Ishikawa (cell line): Measurements from ENCODE around the gene TENT5C.

Source experiments
- CEBPB ChIP-seq: IDR thresholded peaks from 2 replicates; pipeline ENCODE4 v1.6.1; 2012
- CREB1 ChIP-seq: IDR thresholded peaks from 2 replicates; pipeline ENCODE4 v1.6.1; 2012; ENCODE audit warnings: low read depth
- EGR1 ChIP-seq: IDR thresholded peaks from 2 replicates; pipeline ENCODE4 v1.6.1; 2012
- EP300 ChIP-seq: IDR thresholded peaks from 2 replicates; pipeline ENCODE4 v1.6.1; 2012; ENCODE audit warnings: borderline replicate concordance
- FOXM1 ChIP-seq: IDR thresholded peaks from 2 replicates; pipeline ENCODE4 v1.6.1; 2012; ENCODE audit warnings: low read depth, borderline replicate concordance
- NFIC ChIP-seq: IDR thresholded peaks from 2 replicates; pipeline ENCODE4 v1.6.1; 2012
- RAD21 ChIP-seq: IDR thresholded peaks from 2 replicates; pipeline ENCODE4 v1.6.1; 2012; ENCODE audit warnings: low read depth
- TAF1 ChIP-seq: IDR thresholded peaks from 2 replicates; pipeline ENCODE4 v1.6.1; 2012; ENCODE audit warnings: low read depth, mild to moderate bottlenecking
- TCF12 ChIP-seq: IDR thresholded peaks from 2 replicates; pipeline ENCODE4 v1.6.1; 2012; ENCODE audit warnings: low read depth
- TEAD4 ChIP-seq: IDR thresholded peaks from 2 replicates; pipeline ENCODE4 v1.6.1; 2012
- YY1 ChIP-seq: IDR thresholded peaks from 2 replicates; pipeline ENCODE4 v1.6.1; 2012; ENCODE audit warnings: low read depth
- ZBTB7A ChIP-seq: IDR thresholded peaks from 2 replicates; pipeline ENCODE4 v1.6.1; 2012; ENCODE audit warnings: low read depth
- TF ChIP-seq, protein P1 (sequence below): IDR thresholded peaks from 2 replicates; pipeline ENCODE4 v1.6.1; 2012
- TF ChIP-seq, protein P2 (sequence below): IDR thresholded peaks from 2 replicates; pipeline ENCODE4 v1.6.1; 2012
- TF ChIP-seq, protein P3 (sequence below): IDR thresholded peaks from 2 replicates; pipeline ENCODE4 v1.6.1; 2012; ENCODE audit warnings: low read depth, mild to moderate bottlenecking

TENT5C gene

DNA sequence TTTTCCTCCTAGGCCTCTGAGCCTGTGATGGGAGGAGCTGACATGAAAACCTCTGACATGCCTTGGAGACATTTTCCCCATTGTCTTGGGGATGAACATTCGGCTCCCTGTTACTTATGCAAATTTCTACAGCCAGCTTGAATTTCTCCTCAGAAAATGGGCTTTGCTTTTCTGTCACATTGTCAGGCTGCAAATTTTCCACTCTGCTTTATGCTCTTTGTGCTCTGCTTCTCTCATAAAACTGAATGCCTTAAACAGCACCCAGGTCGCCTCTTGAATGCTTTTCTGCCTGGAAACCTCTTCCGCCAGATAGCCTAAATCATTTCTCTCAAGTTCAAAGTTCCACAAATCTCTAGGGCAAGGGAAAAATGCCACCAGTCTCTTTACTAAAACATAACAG is 46.7 kb upstream of the TENT5C start:
- no peak for TF ChIP-seq FOXM1
- TF ChIP-seq, protein P1, sequence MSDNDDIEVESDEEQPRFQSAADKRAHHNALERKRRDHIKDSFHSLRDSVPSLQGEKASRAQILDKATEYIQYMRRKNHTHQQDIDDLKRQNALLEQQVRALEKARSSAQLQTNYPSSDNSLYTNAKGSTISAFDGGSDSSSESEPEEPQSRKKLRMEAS, result no peak
- TF ChIP-seq CREB1, result no peak
- TF ChIP-seq NFIC, result no peak
- TF ChIP-seq YY1, result no peak
- TF ChIP-seq, protein P2, sequence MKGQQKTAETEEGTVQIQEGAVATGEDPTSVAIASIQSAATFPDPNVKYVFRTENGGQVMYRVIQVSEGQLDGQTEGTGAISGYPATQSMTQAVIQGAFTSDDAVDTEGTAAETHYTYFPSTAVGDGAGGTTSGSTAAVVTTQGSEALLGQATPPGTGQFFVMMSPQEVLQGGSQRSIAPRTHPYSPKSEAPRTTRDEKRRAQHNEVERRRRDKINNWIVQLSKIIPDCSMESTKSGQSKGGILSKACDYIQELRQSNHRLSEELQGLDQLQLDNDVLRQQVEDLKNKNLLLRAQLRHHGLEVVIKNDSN, result no peak
- TF ChIP-seq RAD21, result no peak
- no peak for TF ChIP-seq ZBTB7A
- TF ChIP-seq, protein P3, sequence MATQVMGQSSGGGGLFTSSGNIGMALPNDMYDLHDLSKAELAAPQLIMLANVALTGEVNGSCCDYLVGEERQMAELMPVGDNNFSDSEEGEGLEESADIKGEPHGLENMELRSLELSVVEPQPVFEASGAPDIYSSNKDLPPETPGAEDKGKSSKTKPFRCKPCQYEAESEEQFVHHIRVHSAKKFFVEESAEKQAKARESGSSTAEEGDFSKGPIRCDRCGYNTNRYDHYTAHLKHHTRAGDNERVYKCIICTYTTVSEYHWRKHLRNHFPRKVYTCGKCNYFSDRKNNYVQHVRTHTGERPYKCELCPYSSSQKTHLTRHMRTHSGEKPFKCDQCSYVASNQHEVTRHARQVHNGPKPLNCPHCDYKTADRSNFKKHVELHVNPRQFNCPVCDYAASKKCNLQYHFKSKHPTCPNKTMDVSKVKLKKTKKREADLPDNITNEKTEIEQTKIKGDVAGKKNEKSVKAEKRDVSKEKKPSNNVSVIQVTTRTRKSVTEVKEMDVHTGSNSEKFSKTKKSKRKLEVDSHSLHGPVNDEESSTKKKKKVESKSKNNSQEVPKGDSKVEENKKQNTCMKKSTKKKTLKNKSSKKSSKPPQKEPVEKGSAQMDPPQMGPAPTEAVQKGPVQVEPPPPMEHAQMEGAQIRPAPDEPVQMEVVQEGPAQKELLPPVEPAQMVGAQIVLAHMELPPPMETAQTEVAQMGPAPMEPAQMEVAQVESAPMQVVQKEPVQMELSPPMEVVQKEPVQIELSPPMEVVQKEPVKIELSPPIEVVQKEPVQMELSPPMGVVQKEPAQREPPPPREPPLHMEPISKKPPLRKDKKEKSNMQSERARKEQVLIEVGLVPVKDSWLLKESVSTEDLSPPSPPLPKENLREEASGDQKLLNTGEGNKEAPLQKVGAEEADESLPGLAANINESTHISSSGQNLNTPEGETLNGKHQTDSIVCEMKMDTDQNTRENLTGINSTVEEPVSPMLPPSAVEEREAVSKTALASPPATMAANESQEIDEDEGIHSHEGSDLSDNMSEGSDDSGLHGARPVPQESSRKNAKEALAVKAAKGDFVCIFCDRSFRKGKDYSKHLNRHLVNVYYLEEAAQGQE, result no peak
- TF ChIP-seq TAF1, result no peak
- TF ChIP-seq TCF12, result no peak
- TF ChIP-seq EP300, result no peak
- TF ChIP-seq CEBPB, result no peak
- no peak for TF ChIP-seq EGR1
- no peak for TF ChIP-seq TEAD4

DNA sequence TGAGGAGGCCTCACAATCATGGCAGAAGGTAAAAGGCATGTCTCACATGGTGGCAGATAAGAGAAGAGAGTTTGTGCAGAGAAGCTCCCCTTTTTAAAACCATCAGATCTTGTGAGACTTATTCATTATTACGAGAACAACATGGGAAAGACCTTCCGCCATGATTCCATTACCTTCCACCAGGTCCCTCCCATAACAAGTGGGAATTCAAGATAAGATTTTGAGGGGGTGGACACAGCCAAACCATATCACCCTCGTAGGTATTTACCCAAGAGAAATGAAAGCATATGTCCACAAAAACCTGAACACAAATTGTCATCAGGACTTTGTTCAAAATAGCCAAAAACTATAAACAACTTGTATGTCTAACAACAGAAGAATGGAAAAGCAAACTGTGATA is 45.9 kb upstream of the TENT5C start:
- no peak for TF ChIP-seq EGR1
- TF ChIP-seq NFIC, result no peak
- no peak for TF ChIP-seq EP300
- TF ChIP-seq CEBPB, result no peak
- TF ChIP-seq CREB1, result no peak
- no peak for TF ChIP-seq ZBTB7A
- TF ChIP-seq FOXM1, result no peak
- TF ChIP-seq, protein P2, result no peak
- TF ChIP-seq, protein P3, result no peak
- TF ChIP-seq TCF12, result no peak
- no peak for TF ChIP-seq TAF1
- TF ChIP-seq YY1, result no peak
- TF ChIP-seq, protein P1, result no peak
- TF ChIP-seq TEAD4, result no peak
- TF ChIP-seq RAD21, result no peak

DNA sequence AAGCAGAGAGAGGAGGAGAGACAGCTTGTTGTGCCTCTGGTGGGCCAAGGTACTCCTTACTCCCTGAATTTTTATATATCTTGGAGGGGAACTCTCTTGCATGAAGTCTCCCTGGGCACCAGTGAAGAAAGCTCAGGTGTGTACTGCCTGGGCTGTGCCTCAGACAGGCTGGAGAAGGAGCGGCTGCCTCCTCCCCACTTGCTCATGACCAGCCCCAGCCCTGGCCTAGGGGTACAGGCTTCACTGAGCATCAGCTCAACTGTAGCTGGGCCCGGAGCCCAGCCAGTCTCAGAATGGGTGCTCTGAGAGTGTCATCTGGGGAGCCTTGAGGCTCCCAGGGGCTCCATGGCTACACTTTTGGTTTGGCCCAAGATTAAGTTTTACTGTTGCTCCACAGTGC is 44.8 kb upstream of the TENT5C start:
- TF ChIP-seq EP300 (no peak), CEBPB (no peak), TAF1 (no peak), FOXM1 (no peak), CREB1 (no peak), EGR1 (no peak), NFIC (no peak), RAD21 (no peak), YY1 (no peak), ZBTB7A (no peak), TCF12 (no peak)
- TF ChIP-seq, protein P2, result no peak
- TF ChIP-seq, protein P3, result no peak
- TF ChIP-seq, protein P1, result no peak

DNA sequence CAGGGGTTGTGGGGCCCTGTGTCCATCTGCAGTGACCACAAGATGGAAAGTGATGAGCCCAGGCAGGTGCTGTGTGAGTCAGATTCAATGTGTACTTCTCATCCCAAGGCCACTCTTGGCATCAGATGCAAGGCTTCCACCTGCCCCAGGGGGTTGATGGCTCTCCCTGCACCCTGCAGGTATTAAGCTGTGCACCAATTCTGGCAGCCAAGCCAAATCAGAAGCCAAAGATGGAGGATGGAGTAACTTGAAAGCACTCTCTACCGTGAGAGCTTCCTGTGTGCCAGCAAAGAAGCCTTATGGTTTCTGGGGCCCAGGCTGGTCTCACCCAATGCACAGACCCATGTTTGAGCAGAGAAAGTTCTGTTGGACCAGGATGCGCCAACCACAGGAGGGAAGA is 44.3 kb upstream of the TENT5C start:
- no peak for TF ChIP-seq NFIC
